ENCODE results near the gene PDS5A. TPM values are rescaled to one million over a fixed set of nuclear protein-coding genes. Genes with fewer than 3 reads are reported as not detected.

PDS5A gene
- total and polyA plus RNA-seq, 4 experiments from 2014 or later, result 27.4 to 97.6 (median 76.8) TPM

- POLR2A ChIA-PET (ENCODE audit: partially characterized antibody), result no interaction called here
- no peak for DNase-seq
- H3K9me3 ChIP-seq (ENCODE audit: control insufficient read depth in 1 of 2, low read length in 2 of 2), result no peaks in the 10 kb centered on the region
- Mint-ChIP-seq H3K27ac (no peak overlapping the region), H3K4me1 (peaks cover 0 to 2% (median 0%) of the 10 kb centered on the region in 4 donors), H3K27me3 (no peaks in the 10 kb centered on the region), H3K9me3 (no peaks in the 10 kb centered on the region), H3K36me3 (peaks cover 42 to 67% of the 10 kb centered on the region in 2 donors), H3K4me3 (no peak overlapping the region)
- H3K27me3 ChIP-seq (ENCODE audit: insufficient read depth, low read length), result no peaks in the 10 kb centered on the region
- no peak overlapping the region for H3K4me3 ChIP-seq (ENCODE audit: low read length in 2 of 2)
- no peaks in the 10 kb centered on the region for H3K4me1 ChIP-seq (ENCODE audit: insufficient read depth, low read length)
- CTCF ChIA-PET (ENCODE audit: partially characterized antibody), result interaction anchor here (0.8 kb wide), 1 partner anchor 71 kb away, joined by 3 read pairs; no protein-coding TSS in a partner anchor
- intact Hi-C loops (cut with micrococcal nuclease), result no loop called here
- no peak overlapping the region for H3K27ac ChIP-seq (ENCODE audit: low read depth, low read length)
- peaks cover 35% of the 10 kb centered on the region for H3K36me3 ChIP-seq (ENCODE audit: insufficient read depth, low read length)
These were observed 84.6 kb downstream of the PDS5A start for GRCh38 chr4:39892988-39893692.

- H3K4me3 Mint-ChIP-seq, result no peak overlapping the region
- Histone ChIP-seq H3K4me3 (ENCODE audit: low read length in 2 of 2) (no peak overlapping the region), H3K36me3 (ENCODE audit: insufficient read depth, low read length) (peaks cover 11% of the 10 kb centered on the region), H3K27ac (ENCODE audit: low read depth, low read length) (no peak overlapping the region), H3K9me3 (ENCODE audit: control insufficient read depth in 1 of 2, low read length in 2 of 2) (no peaks in the 10 kb centered on the region), H3K27me3 (ENCODE audit: insufficient read depth, low read length) (no peaks in the 10 kb centered on the region), H3K4me1 (ENCODE audit: insufficient read depth, low read length) (no peaks in the 10 kb centered on the region)
- no peaks in the 10 kb centered on the region for H3K9me3 Mint-ChIP-seq
- DNase-seq, result no peak
- intact Hi-C loops (cut with micrococcal nuclease), result no loop called here
- H3K27ac Mint-ChIP-seq, result peak overlapping the region in 2 of 7 donors; percentile 11
- H3K27me3 Mint-ChIP-seq, result no peaks in the 10 kb centered on the region
- peaks cover 0 to 3% (median 0%) of the 10 kb centered on the region in 4 donors for H3K4me1 Mint-ChIP-seq
- ChIA-PET CTCF (ENCODE audit: partially characterized antibody) (interaction anchor here (1.0 kb wide), 1 partner anchor 15 kb away, joined by 3 read pairs; no protein-coding TSS in a partner anchor), POLR2A (ENCODE audit: partially characterized antibody) (no interaction called here)
- H3K36me3 Mint-ChIP-seq, result peaks cover 47 to 62% of the 10 kb centered on the region in 2 donors
These were observed 88.5 kb downstream of the PDS5A start for GRCh38 chr4:39889226-39889625.

GRCh38 chr4:39888541-39888940 lies 89.2 kb downstream of the PDS5A start:
- intact Hi-C loops (cut with micrococcal nuclease), result no loop called here
- H3K27me3 ChIP-seq (ENCODE audit: insufficient read depth, low read length), result no peaks in the 10 kb centered on the region
- no peaks in the 10 kb centered on the region for H3K9me3 Mint-ChIP-seq
- DNase-seq, result no peak
- H3K27ac Mint-ChIP-seq, result no peak overlapping the region
- H3K36me3 Mint-ChIP-seq, result peaks cover 47 to 61% of the 10 kb centered on the region in 2 donors
- no peak overlapping the region for H3K4me3 Mint-ChIP-seq
- POLR2A ChIA-PET (ENCODE audit: partially characterized antibody), result no interaction called here
- H3K4me3 ChIP-seq (ENCODE audit: low read length in 2 of 2), result no peak overlapping the region
- H3K27ac ChIP-seq (ENCODE audit: low read depth, low read length), result no peak overlapping the region
- CTCF ChIA-PET (ENCODE audit: partially characterized antibody), result interaction anchor here (0.6 to 1.0 kb wide), 2 partner anchors 14 to 19 kb away, joined by 3 read pairs; no protein-coding TSS in a partner anchor
- H3K36me3 ChIP-seq (ENCODE audit: insufficient read depth, low read length), result peaks cover 6% of the 10 kb centered on the region
- H3K27me3 Mint-ChIP-seq, result no peaks in the 10 kb centered on the region
- no peaks in the 10 kb centered on the region for H3K9me3 ChIP-seq (ENCODE audit: control insufficient read depth in 1 of 2, low read length in 2 of 2)
- H3K4me1 ChIP-seq (ENCODE audit: insufficient read depth, low read length), result no peaks in the 10 kb centered on the region
- H3K4me1 Mint-ChIP-seq, result peaks cover 0 to 3% (median 0%) of the 10 kb centered on the region in 4 donors

- intact Hi-C loops (cut with micrococcal nuclease), result no loop called here
- peaks cover 2 to 5% (median 5%) of the 10 kb centered on the region in 4 donors for H3K4me1 Mint-ChIP-seq
- H3K27me3 Mint-ChIP-seq, result no peaks in the 10 kb centered on the region
- H3K27ac Mint-ChIP-seq, result peak overlapping the region in 1 of 7 donors; percentile 37
- H3K9me3 Mint-ChIP-seq, result no peaks in the 10 kb centered on the region
- ChIA-PET POLR2A (ENCODE audit: partially characterized antibody) (no interaction called here), CTCF (ENCODE audit: partially characterized antibody) (interaction anchor here (0.7 kb wide), 1 partner anchor 19 kb away, joined by 3 read pairs; no protein-coding TSS in a partner anchor)
- no peaks in the 10 kb centered on the region for H3K27me3 ChIP-seq (ENCODE audit: insufficient read depth, low read length)
- no peaks in the 10 kb centered on the region for H3K36me3 ChIP-seq (ENCODE audit: insufficient read depth, low read length)
- no peak overlapping the region for H3K4me3 Mint-ChIP-seq
- H3K4me1 ChIP-seq (ENCODE audit: insufficient read depth, low read length), result no peaks in the 10 kb centered on the region
- H3K9me3 ChIP-seq (ENCODE audit: control insufficient read depth in 1 of 2, low read length in 2 of 2), result no peaks in the 10 kb centered on the region
- H3K36me3 Mint-ChIP-seq, result peaks cover 46 to 56% of the 10 kb centered on the region in 2 donors
- no peak overlapping the region for H3K27ac ChIP-seq (ENCODE audit: low read depth, low read length)
- no peak overlapping the region for H3K4me3 ChIP-seq (ENCODE audit: low read length in 2 of 2)
- no peak for DNase-seq
These were observed 94.1 kb downstream of the PDS5A start for GRCh38 chr4:39883646-39884045.

GRCh38 chr4:39881789-39882188 lies 95.9 kb downstream of the PDS5A start:
- POLR2A ChIA-PET (ENCODE audit: partially characterized antibody), result no interaction called here
- H3K27me3 Mint-ChIP-seq, result no peaks in the 10 kb centered on the region
- CTCF ChIA-PET (ENCODE audit: partially characterized antibody), result interaction anchor here (1.4 kb wide), 1 partner anchor 186 kb away, joined by 3 read pairs; no protein-coding TSS in a partner anchor
- Histone ChIP-seq H3K27ac (ENCODE audit: low read depth, low read length) (no peak overlapping the region), H3K4me3 (ENCODE audit: low read length in 2 of 2) (no peak overlapping the region), H3K4me1 (ENCODE audit: insufficient read depth, low read length) (no peaks in the 10 kb centered on the region), H3K36me3 (ENCODE audit: insufficient read depth, low read length) (peaks cover 11% of the 10 kb centered on the region), H3K27me3 (ENCODE audit: insufficient read depth, low read length) (no peaks in the 10 kb centered on the region), H3K9me3 (ENCODE audit: control insufficient read depth in 1 of 2, low read length in 2 of 2) (no peaks in the 10 kb centered on the region)
- peaks cover 40 to 46% of the 10 kb centered on the region in 2 donors for H3K36me3 Mint-ChIP-seq
- DNase-seq, result no peak
- intact Hi-C loops (cut with micrococcal nuclease), result no loop called here
- peak overlapping the region in 1 of 7 donors; percentile 77 for H3K27ac Mint-ChIP-seq
- H3K4me3 Mint-ChIP-seq, result no peak overlapping the region
- peaks cover 2 to 5% (median 4%) of the 10 kb centered on the region in 4 donors for H3K4me1 Mint-ChIP-seq
- H3K9me3 Mint-ChIP-seq, result no peaks in the 10 kb centered on the region

- DNase-seq, result no peak
- intact Hi-C loops (cut with micrococcal nuclease), result no loop called here
- Histone ChIP-seq H3K4me1 (ENCODE audit: insufficient read depth, low read length) (peaks cover 24% of the 10 kb centered on the region), H3K9me3 (ENCODE audit: control insufficient read depth in 1 of 2, low read length in 2 of 2) (no peaks in the 10 kb centered on the region), H3K4me3 (ENCODE audit: low read length in 2 of 2) (no peak overlapping the region), H3K36me3 (ENCODE audit: insufficient read depth, low read length) (peaks cover 28% of the 10 kb centered on the region), H3K27me3 (ENCODE audit: insufficient read depth, low read length) (no peaks in the 10 kb centered on the region), H3K27ac (ENCODE audit: low read depth, low read length) (no peak overlapping the region)
- H3K36me3 Mint-ChIP-seq, result peaks cover 43 to 54% of the 10 kb centered on the region in 2 donors
- H3K4me1 Mint-ChIP-seq, result peaks cover 17 to 24% (median 19%) of the 10 kb centered on the region in 4 donors
- H3K27me3 Mint-ChIP-seq, result no peaks in the 10 kb centered on the region
- H3K27ac Mint-ChIP-seq, result peak overlapping the region in 1 of 7 donors; percentile 27
- POLR2A ChIA-PET (ENCODE audit: partially characterized antibody), result no interaction called here
- CTCF ChIA-PET (ENCODE audit: partially characterized antibody), result no interaction called here
- H3K4me3 Mint-ChIP-seq, result no peak overlapping the region
- H3K9me3 Mint-ChIP-seq, result no peaks in the 10 kb centered on the region
These were observed 99.7 kb downstream of the PDS5A start for GRCh38 chr4:39877971-39878370.

- no peaks in the 10 kb centered on the region for H3K27me3 ChIP-seq (ENCODE audit: insufficient read depth, low read length)
- POLR2A ChIA-PET (ENCODE audit: partially characterized antibody), result interaction anchor here (0.7 to 1.1 kb wide), 2 partner anchors 8 to 176 kb away, joined by 3 to 4 read pairs; partner anchors contain the start of gene UBE2K
- peak overlapping the region in 6 of 8 donors; percentile 13 to 42 (median 36) for H3K4me3 Mint-ChIP-seq
- peaks cover 24% of the 10 kb centered on the region for H3K4me1 ChIP-seq (ENCODE audit: insufficient read depth, low read length)
- peaks cover 33 to 62% of the 10 kb centered on the region in 2 donors for H3K36me3 Mint-ChIP-seq
- CTCF ChIA-PET (ENCODE audit: partially characterized antibody), result interaction anchor here (0.6 to 1.3 kb wide), 3 partner anchors 9 to 104 kb away, joined by 3 to 6 read pairs (median 4); no protein-coding TSS in a partner anchor
- peak in 1 of 5 donors; percentile 2 for DNase-seq
- H3K27ac Mint-ChIP-seq, result peak overlapping the region in 6 of 7 donors; percentile 50 to 89 (median 78)
- no peaks in the 10 kb centered on the region for H3K27me3 Mint-ChIP-seq
- H3K9me3 Mint-ChIP-seq, result no peaks in the 10 kb centered on the region
- peaks cover 14 to 28% (median 19%) of the 10 kb centered on the region in 4 donors for H3K4me1 Mint-ChIP-seq
- peaks cover 38% of the 10 kb centered on the region for H3K36me3 ChIP-seq (ENCODE audit: insufficient read depth, low read length)
- intact Hi-C loops (cut with micrococcal nuclease), result loop anchor here (5.0 kb wide), 2 partner anchors 103 to 177 kb away; partner anchors contain the start of genes PDS5A and UBE2K
- no peaks in the 10 kb centered on the region for H3K9me3 ChIP-seq (ENCODE audit: control insufficient read depth in 1 of 2, low read length in 2 of 2)
- no peak overlapping the region for H3K27ac ChIP-seq (ENCODE audit: low read depth, low read length)
- no peak overlapping the region for H3K4me3 ChIP-seq (ENCODE audit: low read length in 2 of 2)
These were observed 103.9 kb downstream of the PDS5A start for GRCh38 chr4:39873823-39874222.
